NCI-H345 treated with DMSO at 0.1 percent for 48 hours (cell line): ENCODE data around the gene LDLRAD4.

ENCODE experiments used
- DNase-seq: peaks from one replicate; lab custom pipeline; 2025; ENCODE audit not compliant: unreplicated experiment; lab: John Stamatoyannopoulos, UW

Gene LDLRAD4

DNA sequence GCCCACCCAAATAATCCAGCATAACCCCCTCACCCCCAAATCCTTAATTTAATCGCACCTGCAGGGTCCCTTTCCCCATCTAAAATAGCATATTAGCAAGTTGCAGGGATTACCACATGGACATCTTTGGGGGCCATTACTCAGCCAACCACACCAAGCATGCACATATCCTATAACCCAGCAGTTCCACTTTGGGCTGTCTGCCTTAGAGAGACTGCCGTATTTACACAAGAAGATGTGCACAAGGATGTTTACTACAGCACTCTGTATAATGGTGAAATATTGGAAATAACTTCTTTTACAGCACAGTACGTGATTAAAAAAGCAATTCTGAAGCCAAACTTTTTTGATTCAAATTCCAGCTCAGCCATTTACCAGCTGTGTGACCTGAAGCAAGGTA is 17.3 kb upstream of the LDLRAD4 start:
- no peak for DNase-seq

DNA sequence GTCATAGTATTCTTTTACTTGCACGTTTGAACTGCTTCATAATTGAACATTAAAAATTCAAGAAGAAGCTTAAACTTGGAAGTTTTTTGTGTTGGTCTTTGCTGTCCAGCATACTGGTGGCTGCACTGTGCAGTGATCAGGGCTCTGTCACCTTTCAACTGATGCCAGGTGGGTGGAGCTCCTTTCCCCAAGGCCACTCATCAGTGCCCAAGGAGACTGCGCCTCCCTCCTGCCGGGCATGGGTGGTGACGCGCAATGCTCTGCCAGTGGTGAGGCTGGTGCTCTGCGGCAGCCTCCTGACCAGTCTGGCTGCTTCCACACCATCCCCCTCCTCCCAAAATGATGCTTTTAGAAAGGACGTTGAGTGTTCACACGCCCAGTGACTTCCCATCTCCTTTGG is 16.0 kb upstream of the LDLRAD4 start:
- no peak for DNase-seq

GRCh38 chr18:13206301-13206700 is 12.3 kb upstream of the LDLRAD4 start:
- no peak for DNase-seq

DNA sequence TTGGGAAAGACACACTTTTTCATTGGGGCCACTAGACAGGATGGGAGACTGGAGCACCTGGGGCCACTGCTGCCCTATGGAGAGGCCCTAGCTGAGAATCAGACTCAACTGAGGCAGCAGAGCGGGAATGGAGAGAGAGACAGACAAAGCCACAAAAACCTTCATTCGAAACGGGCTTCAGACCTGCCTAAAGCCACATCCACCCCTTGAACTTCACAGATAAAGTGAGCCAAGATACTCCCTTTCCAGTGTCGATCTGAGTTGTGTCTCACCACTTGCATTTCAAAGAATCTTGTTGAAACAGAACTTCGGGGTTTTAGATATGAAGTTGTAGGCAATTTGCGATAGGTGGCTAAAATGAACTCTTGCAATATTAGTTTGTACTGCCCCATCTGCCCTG is 11.3 kb upstream of the LDLRAD4 start:
- DNase-seq = no peak

GRCh38 chr18:13211534-13211933 is 7.0 kb upstream of the LDLRAD4 start:
- DNase-seq = no peak

DNA sequence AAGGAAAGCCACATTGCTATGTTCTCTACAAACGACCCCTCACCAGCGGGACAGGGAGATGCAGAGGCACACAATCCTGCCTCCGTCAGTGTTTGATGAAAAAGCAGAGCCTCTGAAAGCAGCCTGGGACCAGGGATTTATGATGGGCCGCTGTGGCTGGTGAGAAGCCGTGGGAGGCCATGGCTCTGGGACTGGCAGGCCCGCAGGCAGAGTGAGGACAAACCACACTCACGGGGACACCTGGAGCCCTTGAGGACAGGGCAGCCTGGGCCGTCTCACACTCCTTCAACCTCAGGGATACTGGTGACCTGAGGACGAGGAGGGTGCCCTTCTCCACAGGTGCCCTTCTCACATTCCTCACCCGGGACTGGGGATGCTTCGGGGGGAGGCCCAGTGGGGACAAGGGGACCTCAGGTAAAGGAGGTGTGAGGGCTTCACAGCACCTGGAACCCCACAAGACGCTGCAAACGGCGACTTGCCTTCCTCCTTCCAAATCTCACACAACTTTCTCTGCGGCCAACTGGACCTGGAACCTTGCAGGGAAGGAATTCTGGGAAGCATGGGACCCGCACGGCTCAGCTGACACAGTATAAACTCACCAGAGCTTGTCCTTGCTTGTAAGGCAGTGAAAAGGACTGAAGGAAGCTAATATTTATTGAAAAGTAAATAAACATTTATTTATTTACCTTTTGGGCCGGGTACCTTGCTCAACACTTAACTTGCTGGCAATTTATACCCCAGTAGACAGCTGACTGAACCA is 5.3 kb upstream of the LDLRAD4 start:
- DNase-seq = no peak

GRCh38 chr18:13214609-13215008 is 4.0 kb upstream of the LDLRAD4 start:
- no peak for DNase-seq

GRCh38 chr18:13216092-13216582 is 2.4 kb upstream of the LDLRAD4 start:
- DNase-seq = peak; percentile 80

DNA sequence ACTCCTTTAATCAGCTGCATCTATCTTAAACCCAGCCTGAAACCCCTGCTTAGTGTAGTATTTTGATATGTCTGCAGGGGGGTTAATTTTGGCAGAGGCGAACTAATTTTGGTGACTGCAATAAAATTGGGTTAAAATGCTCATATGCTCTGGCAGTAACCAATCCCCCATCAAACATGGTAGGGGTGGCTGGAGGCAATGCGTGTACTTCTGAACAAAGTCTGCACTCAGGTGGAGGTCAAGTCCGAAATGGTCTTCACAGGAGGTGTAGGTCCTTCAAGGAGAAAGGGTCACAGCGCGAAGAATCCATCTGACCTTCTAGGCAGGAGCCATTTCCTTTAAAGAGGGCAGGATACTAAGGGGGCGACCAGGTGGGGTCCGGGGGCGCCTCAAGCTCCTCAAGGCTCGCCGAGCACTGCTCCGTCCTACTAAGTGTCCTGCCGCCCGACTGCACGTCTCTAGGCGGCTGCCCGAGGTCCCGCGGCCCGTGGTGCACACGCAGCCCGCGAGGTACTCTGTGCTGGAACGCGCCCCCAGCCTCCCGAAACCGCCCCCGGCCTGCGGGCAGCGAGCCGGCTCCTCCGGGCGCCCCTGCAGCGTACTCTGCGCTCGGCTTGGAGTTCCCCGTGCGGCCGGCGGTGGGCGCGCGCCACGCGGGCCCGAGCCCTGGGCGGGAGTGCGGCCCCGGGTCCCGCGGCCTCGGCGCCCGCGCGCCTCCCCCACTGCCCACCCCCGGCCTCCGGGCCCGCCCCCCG is 1.7 kb upstream of the LDLRAD4 start:
- peak; percentile 37 for DNase-seq

DNA sequence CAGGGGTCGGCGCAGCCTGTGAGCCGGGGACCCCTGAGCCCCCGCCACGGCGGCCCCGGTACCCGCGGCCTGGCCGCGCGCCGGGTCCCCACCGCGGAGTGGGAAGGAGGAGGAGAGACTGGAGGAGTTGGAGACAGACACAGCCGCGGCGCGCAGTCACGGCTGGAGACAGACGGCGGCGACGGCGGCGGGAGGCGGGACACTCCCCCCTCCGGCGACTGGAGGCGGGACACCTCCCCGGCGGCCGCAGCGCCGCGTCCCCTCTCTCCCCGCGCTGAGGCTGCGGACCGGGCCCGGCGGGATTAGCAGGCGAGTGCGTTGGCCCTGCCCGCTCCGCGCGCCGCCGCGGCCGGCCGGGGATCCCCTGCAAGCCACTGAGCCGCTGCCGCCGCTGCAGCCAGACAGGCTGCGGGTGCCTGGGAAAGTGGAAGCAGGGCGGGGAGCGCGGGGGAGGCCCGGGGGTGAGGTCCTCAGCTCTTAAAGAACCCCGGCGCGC is 1.0 kb upstream of the LDLRAD4 start:
- peak; percentile 20 for DNase-seq

GRCh38 chr18:13217971-13218367 is 591 bp upstream of the LDLRAD4 start:
- no peak for DNase-seq

DNA sequence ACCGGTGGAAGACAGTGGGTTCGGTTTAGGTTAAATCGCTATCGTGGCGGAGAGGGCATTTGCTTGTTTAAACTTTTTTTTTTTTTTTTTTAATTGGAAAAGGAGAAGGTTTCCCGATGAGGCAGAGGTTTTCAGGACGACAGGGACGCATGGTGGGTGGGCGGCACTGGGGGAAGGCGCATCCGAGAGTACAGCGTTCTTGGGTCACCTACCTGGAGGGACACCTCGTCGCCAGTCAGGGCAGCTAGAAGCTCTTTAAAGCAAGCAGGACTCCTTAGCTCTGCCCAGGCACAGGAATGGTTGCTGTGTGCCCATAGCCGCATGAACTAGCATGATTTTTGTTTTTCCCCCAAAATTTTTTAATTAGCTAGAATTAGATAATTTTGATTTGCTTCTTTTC is 437 bp downstream of the LDLRAD4 start:
- DNase-seq = no peak

GRCh38 chr18:13219593-13220159 is 1.1 kb downstream of the LDLRAD4 start:
- DNase-seq = no peak

DNA sequence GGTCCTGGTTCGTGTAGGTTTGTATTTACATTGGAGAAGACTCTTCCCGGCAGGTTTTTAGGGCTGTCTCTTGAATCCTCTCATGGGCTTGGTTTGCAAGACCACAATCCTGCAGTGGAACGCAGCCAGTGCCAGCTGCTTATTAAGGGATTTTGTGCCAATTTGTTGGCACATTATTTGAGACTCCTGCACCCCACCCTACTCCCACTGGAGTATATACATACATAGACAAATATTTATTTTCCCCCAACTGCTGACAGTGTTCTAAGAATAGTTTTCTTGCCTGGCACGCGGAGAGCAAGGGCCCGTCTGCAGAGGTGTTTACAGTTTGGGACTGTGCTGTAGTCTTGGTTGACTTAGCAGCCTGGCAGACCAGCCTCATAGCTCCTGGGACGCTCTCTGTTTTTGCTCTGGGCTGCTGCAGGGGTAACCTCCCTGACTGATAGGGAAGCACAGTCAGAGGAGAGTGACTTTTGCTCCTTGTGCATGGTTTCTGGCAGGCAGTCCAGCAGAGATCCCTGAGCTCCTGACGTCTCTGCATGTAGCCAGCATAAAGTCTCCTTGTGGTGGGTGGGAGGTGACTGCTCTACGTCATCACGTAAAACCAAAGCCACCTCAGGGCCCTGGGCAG is 1.9 kb downstream of the LDLRAD4 start:
- DNase-seq = no peak

GRCh38 chr18:13221869-13222855 is 3.6 kb downstream of the LDLRAD4 start:
- peak; percentile 73 for DNase-seq

GRCh38 chr18:13222856-13223281 is 4.3 kb downstream of the LDLRAD4 start:
- peak; percentile 73 for DNase-seq

- no peak for DNase-seq
Measured at GRCh38 chr18:13223311-13224143, 5.0 kb downstream of the LDLRAD4 start.

GRCh38 chr18:13225261-13225660 is 6.7 kb downstream of the LDLRAD4 start:
- DNase-seq = no peak

GRCh38 chr18:13226533-13227144 is 8.1 kb downstream of the LDLRAD4 start:
- no peak for DNase-seq
